GM19328 (cell line): Measurements from ENCODE around the gene DNMT3A.

ENCODE experiments used
- ATAC-seq: cut with Tn5 transposase; IDR thresholded peaks from one replicate; pipeline ENCODE4 v1.9.1; 2021; ENCODE audit warnings: mild to moderate bottlenecking, moderate library complexity; ENCODE audit not compliant: unreplicated experiment

DNMT3A gene

GRCh38 chr2:25328152-25329085 is 13.3 kb downstream of the DNMT3A start:
- no peak for ATAC-seq

- no peak for ATAC-seq
Observed at GRCh38 chr2:25326326-25327013, 15.3 kb downstream of the DNMT3A start.

- no peak for ATAC-seq
Observed at GRCh38 chr2:25324905-25325592, 16.7 kb downstream of the DNMT3A start.

- no peak for ATAC-seq
Observed at GRCh38 chr2:25324251-25324650, 17.5 kb downstream of the DNMT3A start.

- no peak for ATAC-seq
Observed at GRCh38 chr2:25323610-25324189, 18.0 kb downstream of the DNMT3A start.

GRCh38 chr2:25323042-25323514 is 18.6 kb downstream of the DNMT3A start:
- no peak for ATAC-seq

- ATAC-seq: no peak
Observed at GRCh38 chr2:25322312-25322711, 19.4 kb downstream of the DNMT3A start.

- ATAC-seq: no peak
Observed at GRCh38 chr2:25320077-25320476, 21.6 kb downstream of the DNMT3A start.

- no peak for ATAC-seq
Observed at GRCh38 chr2:25316101-25316500, 25.6 kb downstream of the DNMT3A start.

- ATAC-seq: no peak
Observed at GRCh38 chr2:25315316-25315680, 26.4 kb downstream of the DNMT3A start.

- peak; percentile 72 for ATAC-seq
Observed at GRCh38 chr2:25314514-25315315, 27.0 kb downstream of the DNMT3A start.

- no peak for ATAC-seq
Observed at GRCh38 chr2:25313711-25314513, 27.8 kb downstream of the DNMT3A start.

GRCh38 chr2:25312958-25313710 is 28.6 kb downstream of the DNMT3A start:
- ATAC-seq: no peak

- ATAC-seq: no peak
Observed at GRCh38 chr2:25311865-25312575, 29.7 kb downstream of the DNMT3A start.

- ATAC-seq: no peak
Observed at GRCh38 chr2:25310965-25311864, 30.5 kb downstream of the DNMT3A start.

GRCh38 chr2:25310709-25310964 is 31.1 kb downstream of the DNMT3A start:
- ATAC-seq: no peak

- no peak for ATAC-seq
Observed at GRCh38 chr2:25309402-25309801, 32.3 kb downstream of the DNMT3A start.
